ENCODE measurements around the gene SFMBT1.
A peak's percentile ranks its signal among the peaks of the same experiment; 100 is the strongest.

SFMBT1 gene

DNA sequence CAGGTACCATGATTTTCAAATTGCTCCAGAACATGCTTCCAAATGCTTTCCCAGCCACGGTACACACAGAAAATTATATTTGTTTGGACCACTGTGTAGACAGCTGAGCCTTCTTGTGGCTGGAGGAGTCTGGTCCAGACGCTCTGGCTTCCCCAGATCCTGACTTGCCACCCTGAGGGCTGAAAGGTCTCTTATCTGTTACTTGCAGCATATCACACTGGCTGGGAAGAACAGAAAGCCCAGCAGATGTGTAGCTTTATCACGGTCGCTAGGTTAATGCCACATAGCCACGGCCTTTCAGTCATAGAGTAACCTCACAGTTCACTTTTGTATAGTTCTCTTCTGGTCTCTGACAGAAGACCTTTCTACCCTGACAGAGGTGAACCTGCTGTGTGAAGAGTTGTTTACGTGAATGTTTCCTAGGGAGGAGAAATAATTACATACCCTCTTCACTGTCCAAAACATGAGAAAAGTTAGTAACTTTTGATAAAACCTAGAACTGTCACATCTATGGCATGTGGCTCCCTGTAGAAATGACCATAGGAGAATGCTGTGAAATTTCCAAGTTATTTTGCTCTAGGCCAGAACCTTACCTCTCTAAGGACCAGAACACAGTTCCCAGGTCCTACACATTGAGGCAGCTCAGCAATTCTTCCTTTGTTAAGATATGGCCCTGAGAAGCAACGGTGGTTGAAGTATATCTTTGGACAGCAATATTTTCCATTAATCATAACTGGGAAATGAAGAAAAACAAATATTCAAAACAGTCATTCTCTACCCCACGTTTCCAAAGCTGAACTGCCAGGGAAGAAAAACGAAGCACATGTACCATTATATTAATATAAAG, 132.8 kb downstream of the SFMBT1 start:
- DNase-seq = no peak

- DNase-seq = no peak
Observed at GRCh38 chr3:52910823-52911222, 135.1 kb downstream of the SFMBT1 start.

DNA sequence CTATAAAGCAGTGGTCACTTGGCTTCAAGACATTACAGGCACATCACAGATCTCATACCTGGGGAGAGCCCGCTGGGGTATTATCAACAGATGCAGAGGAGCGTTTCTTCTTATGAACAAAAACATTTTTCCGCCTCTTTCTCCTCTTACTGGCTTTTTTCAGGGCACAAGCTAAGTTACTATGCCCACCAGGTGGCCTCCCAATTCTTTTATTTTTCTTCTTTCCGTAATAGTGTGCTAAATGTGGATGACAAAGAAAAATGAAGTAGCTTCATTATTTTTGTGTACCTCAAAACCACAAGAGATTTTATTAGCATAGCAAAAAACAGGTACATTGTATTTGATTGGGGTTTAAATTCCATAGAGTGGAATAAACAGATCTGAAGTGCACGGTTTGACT, 138.4 kb downstream of the SFMBT1 start:
- DNase-seq = no peak

GRCh38 chr3:52904552-52904951, 141.3 kb downstream of the SFMBT1 start:
- no peak for DNase-seq

- no peak for DNase-seq
Observed at GRCh38 chr3:52904000-52904399, 141.9 kb downstream of the SFMBT1 start.

- peak; percentile 75 for DNase-seq
Observed at GRCh38 chr3:52897130-52898122, 148.4 kb downstream of the SFMBT1 start, which contains the start of gene STIMATE. Gene STIMATE (minus strand): TSS chr3:52897548. CDS start chr3:52897450, 98 bp downstream.

DNA sequence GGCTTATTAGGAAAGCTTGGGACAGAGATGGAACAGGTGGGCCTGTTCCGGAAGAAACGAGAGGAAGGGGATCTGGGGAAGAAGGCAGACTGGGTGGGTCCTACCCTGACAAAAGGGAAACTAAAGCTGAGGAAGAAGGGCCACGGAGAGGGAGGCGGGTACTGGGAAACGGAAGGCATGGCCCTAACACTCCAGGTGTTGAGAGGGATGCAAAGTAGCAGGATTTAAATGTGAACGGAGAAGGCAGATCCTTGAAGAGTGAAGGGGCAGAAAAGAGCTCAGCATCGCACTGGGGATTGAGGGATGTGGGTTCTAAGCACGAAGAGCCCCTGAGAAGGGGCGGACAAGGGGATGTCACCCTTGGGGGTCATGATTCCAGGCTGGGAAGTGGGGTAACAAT, 149.3 kb downstream of the SFMBT1 start:
- no peak for DNase-seq

GRCh38 chr3:52896151-52896550, 149.7 kb downstream of the SFMBT1 start:
- no peak for DNase-seq

DNA sequence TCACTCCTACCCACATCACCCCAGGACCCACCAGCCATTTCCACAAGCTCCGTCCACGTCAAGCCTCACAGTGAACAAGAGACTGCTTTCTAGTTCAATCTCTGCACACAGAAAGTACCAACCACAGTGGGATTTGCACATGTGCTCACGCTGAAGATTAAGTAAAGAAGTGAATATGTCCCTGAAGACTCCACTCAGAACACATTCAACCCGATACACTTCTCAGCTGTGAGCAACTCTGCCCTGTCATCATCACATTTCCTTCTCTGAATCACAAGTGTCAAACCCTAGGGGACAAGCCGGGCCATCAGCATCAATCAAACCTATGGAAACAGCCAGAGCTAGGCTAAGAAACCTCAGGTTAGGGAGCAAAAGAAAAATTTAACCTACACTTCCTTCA, 150.5 kb downstream of the SFMBT1 start:
- no peak for DNase-seq

DNA sequence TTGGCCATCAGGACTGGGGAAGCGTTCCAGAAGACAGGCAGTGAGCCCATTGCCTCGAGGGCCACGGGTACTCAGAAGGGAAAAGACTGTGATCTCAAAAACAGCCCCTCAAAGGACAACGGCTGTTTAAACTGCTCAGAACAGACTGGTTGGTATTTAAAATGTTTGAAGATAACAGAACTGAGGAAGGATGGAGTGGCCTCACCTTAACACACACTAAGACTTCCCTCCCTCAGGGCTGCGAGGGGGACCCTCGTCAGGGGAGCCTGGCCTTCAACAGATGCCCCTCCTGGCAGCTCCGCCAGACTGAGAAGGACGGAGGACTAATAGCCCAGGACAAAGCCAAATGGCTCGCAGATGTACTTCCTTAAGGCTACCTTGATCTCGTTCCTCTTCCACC, 151.1 kb downstream of the SFMBT1 start:
- DNase-seq = no peak

GRCh38 chr3:52893723-52894122, 152.2 kb downstream of the SFMBT1 start:
- no peak for DNase-seq

DNA sequence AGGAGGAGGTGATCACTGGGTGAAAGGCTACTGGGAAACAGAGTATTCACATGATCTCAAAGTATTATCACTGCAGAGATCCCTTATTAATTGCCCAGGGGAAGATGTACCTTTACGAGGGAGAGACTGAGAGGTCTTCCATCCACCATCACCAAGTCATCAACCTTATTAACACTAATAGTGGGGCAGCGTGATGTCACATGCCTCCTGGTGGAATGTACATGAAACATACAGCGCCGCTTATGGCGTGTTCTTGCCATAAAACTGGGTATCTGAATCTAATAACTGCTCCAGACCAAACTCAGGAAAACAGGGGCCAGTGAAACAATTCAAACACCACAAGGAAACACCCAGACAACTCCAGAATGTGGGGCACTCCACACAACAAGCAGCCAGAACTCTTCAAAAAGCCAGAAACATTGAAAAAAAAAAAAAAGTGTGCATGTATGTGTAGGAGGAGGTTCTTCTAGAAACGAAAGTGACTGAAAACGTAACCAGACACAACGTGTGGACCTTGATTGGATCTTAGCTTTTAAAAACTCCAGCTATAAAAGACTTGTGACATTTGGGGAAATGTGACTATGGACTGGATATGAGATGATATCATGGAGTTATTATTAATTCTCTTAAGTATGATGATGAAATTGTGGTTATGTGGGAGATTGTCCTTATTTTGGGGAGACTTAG, 153.1 kb downstream of the SFMBT1 start:
- DNase-seq = no peak

DNA sequence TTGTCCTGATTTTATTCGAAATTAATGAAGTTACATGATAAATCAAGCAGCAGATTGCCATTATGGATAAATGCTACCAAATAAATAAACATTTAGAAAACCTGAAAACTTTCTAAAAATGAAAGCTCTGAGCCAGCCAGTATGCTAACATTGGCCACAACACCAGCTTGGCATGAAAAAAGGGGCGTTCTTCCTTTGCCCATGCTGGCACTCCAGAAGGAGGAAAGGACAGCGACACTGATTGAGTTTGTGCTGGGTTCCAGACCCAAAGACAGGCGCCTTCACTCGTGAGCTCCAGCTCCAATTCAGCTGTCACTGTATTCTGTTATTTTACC, 153.6 kb downstream of the SFMBT1 start:
- no peak for DNase-seq

DNA sequence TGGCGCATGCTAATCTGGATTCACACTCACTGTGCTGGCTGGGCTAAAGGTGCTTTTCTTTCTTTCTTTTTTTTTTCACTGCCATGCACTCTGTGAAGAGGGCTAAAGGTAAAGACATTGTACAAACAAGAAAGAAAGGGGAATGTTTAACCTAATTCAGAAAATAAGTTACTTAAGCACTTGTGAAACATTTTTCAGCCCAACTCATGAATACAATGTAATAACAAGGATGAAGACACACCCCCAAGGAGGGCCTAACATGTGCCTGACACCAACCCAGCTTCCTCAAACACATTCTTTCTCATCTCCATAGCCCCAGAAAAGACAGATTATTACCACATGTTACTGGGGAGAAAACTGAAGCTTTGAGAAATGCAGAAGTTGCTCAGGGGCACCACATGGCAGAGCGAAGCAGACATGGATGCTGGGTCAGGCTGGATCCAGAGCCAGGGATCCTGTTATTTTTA, 154.2 kb downstream of the SFMBT1 start:
- DNase-seq = no peak

DNA sequence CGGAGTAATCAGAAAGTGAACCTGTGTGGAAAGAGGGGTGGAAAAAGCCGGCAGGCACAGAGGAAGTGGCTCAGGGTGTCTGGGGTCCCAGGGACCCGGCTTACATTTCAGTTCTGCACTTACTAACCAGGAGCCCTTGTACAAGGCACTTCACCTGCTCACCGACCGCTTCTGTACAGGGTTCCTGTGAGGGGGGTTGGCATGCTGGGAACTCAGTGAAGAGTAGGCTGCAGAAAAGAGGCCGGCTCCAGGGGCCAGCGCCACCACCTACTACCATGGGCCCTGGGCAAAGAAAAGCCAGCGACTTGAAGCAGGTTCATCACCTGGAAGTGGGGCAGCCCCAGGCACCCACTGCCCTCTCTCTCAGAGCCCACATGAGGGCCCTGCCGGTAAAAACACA, 154.7 kb downstream of the SFMBT1 start:
- no peak for DNase-seq

- DNase-seq = peak; percentile 12
Observed at GRCh38 chr3:52890735-52891134, 155.1 kb downstream of the SFMBT1 start.

DNA sequence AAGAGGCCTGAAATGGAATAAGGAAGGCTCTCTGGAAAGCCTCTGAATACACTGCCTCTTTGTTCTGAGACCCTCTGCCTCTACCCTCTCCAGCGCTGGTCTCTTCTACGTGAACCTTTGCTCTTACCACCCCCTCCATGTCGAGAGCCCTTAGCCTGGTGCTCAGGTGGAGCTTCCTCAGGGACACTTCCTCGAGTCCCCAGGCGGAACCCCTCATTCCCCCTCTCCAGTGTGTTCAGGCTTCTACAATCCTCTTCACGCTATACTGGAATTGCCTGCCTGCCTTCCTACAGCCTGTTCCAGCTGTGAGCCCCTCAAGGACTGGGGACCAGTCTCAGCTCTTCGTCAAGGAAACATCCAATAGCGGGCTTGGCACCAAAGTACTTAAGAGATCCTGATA, 156.0 kb downstream of the SFMBT1 start:
- DNase-seq = no peak

GRCh38 chr3:52887166-52887565, 158.7 kb downstream of the SFMBT1 start:
- no peak for DNase-seq

- DNase-seq = no peak
Observed at GRCh38 chr3:52886049-52886730, 159.7 kb downstream of the SFMBT1 start.

DNA sequence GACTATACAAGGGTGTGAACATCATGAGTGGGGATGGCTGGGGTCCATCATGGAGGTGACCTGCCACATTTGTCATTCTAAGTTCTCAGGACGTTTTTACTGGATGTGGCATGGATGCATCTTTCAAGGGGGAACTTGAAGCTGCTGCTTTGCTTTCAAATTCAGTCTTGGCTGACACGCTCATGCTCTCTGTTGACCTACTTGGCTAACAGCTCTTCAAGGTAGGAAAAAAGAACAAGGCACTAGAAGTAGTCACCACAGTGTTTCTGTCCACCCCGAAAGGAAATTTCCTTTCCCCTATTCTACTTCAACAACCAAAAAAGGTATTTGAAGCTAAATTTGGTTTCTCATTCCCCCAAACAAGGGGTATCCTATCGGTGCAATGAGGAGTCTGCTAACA, 163.5 kb downstream of the SFMBT1 start:
- DNase-seq = no peak

- DNase-seq = no peak
Observed at GRCh38 chr3:52881871-52882270, 164.0 kb downstream of the SFMBT1 start.

- no peak for DNase-seq
Observed at GRCh38 chr3:52880474-52880873, 165.4 kb downstream of the SFMBT1 start.
